A549 (cell line): ENCODE results near the gene MITF. TPM values are rescaled to one million over a fixed set of nuclear protein-coding genes. Genes with fewer than 3 reads are reported as not detected.

Source experiments
- ATAC-seq, 2 experiments: fragments of 200-7000 bp in 1 of 2; fragments of >200 bp in 1 of 2; cut with Nextera tagmentation in 1 of 2; cut with Tn5 transposase in 1 of 2; 3 replicates each; pipeline versions ENCODE4 v1.8.0 to v1.9.1; 2018 to 2020; ENCODE audit warnings: mild to moderate bottlenecking in 1 of 2, moderate library complexity in 1 of 2
- CTCF ChIA-PET: fragments of 300-600 bp; sonication (Branson Sonifier 250); formaldehyde crosslinking; extraction: SDS; loops from one replicate; lab custom pipeline; 2021; ENCODE audit warnings: antibody characterized with exemption, inconsistent platforms; lab: Yijun Ruan, JAX
- POLR2A ChIA-PET: fragments of 350-600 bp; formaldehyde crosslinking; extraction: SDS; loops from one replicate; lab custom pipeline; 2021; ENCODE audit warnings: antibody characterized with exemption, inconsistent platforms; lab: Yijun Ruan, JAX
- DNase-seq, 2 experiments: peaks; one replicate each; pipeline versions ENCODE4 v3.0.0 to v3.0.0-alpha.2; 2011 to 2016; ENCODE audit warnings: low read depth in 1 of 2, low spot score in 1 of 2
- FAIRE-seq: peaks from 2 replicates; lab custom pipeline; 2011; peaks lifted over from hg19 to GRCh38; lab: Jason Lieb, UNC
- H3K27ac ChIP-seq, 2 experiments: fragments of >200 bp; sonication (Bioruptor Twin); formaldehyde crosslinking; 3 replicates each; pipeline ENCODE4 v1.5.1; 2016 to 2017
- H3K4me1 ChIP-seq: fragments of >200 bp; sonication (Bioruptor Twin); formaldehyde crosslinking; 3 replicates; pipeline ENCODE4 v1.6.1; 2016
- H3K4me2 ChIP-seq: fragments of >200 bp; sonication (Bioruptor Twin); formaldehyde crosslinking; 3 replicates; pipeline ENCODE4 v1.6.1; 2016
- H3K4me3 ChIP-seq: fragments of >200 bp; sonication (Bioruptor Twin); formaldehyde crosslinking; 3 replicates; pipeline ENCODE4 v1.5.1; 2016
- H3K9me3 ChIP-seq: fragments of >200 bp; sonication (Bioruptor Twin); formaldehyde crosslinking; 3 replicates; pipeline ENCODE4 v1.6.1; 2016
- CEBPB ChIP-seq, 2 experiments: fragments of >200 bp in 1 of 2; sonication (Bioruptor Twin) in 1 of 2; formaldehyde crosslinking in 1 of 2; IDR thresholded peaks; 2 replicates each; pipeline ENCODE4 v1.6.1; 2012 to 2016
- CTCF ChIP-seq: fragments of >200 bp; sonication (Bioruptor Twin); formaldehyde crosslinking; IDR thresholded peaks from 3 replicates; pipeline ENCODE4 v1.5.1; 2016
- EHMT2 ChIP-seq: fragments of 200-600 bp; sonication (generic); IDR thresholded peaks from 2 replicates; pipeline ENCODE4 v1.6.1; 2016; ENCODE audit warnings: antibody characterized with exemption, low read depth, mild to moderate bottlenecking, moderate library complexity
- FOSL2 ChIP-seq, 2 experiments: fragments of 450-650 bp in 1 of 2; fragments of >200 bp in 1 of 2; sonication (Bioruptor Twin) in 1 of 2; formaldehyde crosslinking; IDR thresholded peaks; 2 replicates each; pipeline versions ENCODE4 v1.5.0 to v1.6.1; 2016 to 2020; ENCODE audit warnings: mild to moderate bottlenecking in 1 of 2, moderate library complexity in 1 of 2
- HMGXB4 ChIP-seq: fragments of 250-450 bp; sonication (Bioruptor Pico); IDR thresholded peaks from 2 replicates; pipeline ENCODE4 v1.5.0; 2021; ENCODE audit warnings: mild to moderate bottlenecking, moderate library complexity, borderline replicate concordance
- HOXB5 ChIP-seq: fragments of 250-450 bp; sonication (Bioruptor Pico); IDR thresholded peaks from 2 replicates; pipeline ENCODE4 v1.5.0; 2020; ENCODE audit warnings: mild to moderate bottlenecking, moderate library complexity
- KDM1A ChIP-seq: fragments of 200-600 bp; sonication (generic); IDR thresholded peaks from 2 replicates; pipeline ENCODE4 v1.6.1; 2016; ENCODE audit warnings: low read depth, mild to moderate bottlenecking
- MAFK ChIP-seq: fragments of 450-650 bp; IDR thresholded peaks from 2 replicates; pipeline ENCODE4 v1.6.1; 2014; ENCODE audit not compliant: partially characterized antibody
- MAZ ChIP-seq: fragments of 150-350 bp; IDR thresholded peaks from 2 replicates; pipeline ENCODE4 v1.6.1; 2014; ENCODE audit warnings: antibody characterized with exemption, low read depth, low read length, borderline replicate concordance
- PHF8 ChIP-seq: fragments of 200-600 bp; sonication (generic); IDR thresholded peaks from 2 replicates; pipeline ENCODE4 v1.6.1; 2016; ENCODE audit warnings: low read depth, mild to moderate bottlenecking, antibody characterized with exemption, moderate library complexity, borderline replicate concordance
- POLR2AphosphoS2 ChIP-seq: conservative IDR thresholded peaks from 2 replicates; pipeline ENCODE4 v1.6.1; 2012; ENCODE audit warnings: low read length, improper control_type of control experiment, inconsistent platforms
- RAD21 ChIP-seq, 2 experiments: fragments of >200 bp in 1 of 2; sonication (Bioruptor Twin) in 1 of 2; formaldehyde crosslinking in 1 of 2; IDR thresholded peaks in 1 of 2; conservative IDR thresholded peaks in 1 of 2; 2 replicates in 1 of 2; 3 replicates in 1 of 2; pipeline ENCODE4 v1.6.1; 2012 to 2018; ENCODE audit warnings: inconsistent platforms in 1 of 2
- ZNF302 ChIP-seq: fragments of 250-450 bp; sonication (Bioruptor Pico); IDR thresholded peaks from 2 replicates; pipeline ENCODE4 v1.9.0; 2021; ENCODE audit warnings: inconsistent platforms, mild to moderate bottlenecking, moderate library complexity
- WGBS: methylation state at CpG from one replicate; pipeline ENCODE4 v1.1.6; 2017; ENCODE audit errors: missing lambda C conversion rate; 5-methylcytosine and 5-hydroxymethylcytosine counted together
- polyA plus RNA-seq, 4 experiments: library from polyadenylated mRNA; depleted of rRNA in 3 of 4; stranded (reverse); fragments of >200 nt; fragmentation: RNase III in 1 of 4; extraction: RNeasy Plus Mini Kit Qiagen cat#74134 plus additional on column Dnase treatment in 1 of 4; gene quantifications; 2 replicates in 3 of 4; 3 replicates in 1 of 4; pipeline ENCODE4 v1.2.3, GENCODE V29; 2011 to 2017
- TF ChIP-seq, protein P1 (sequence below): IDR thresholded peaks from 2 replicates; pipeline ENCODE4 v1.6.1; 2012; ENCODE audit warnings: low read depth, borderline replicate concordance
- TF ChIP-seq, protein P2 (sequence below): fragments of 150-350 bp; IDR thresholded peaks from 2 replicates; pipeline ENCODE4 v1.6.1; 2014; ENCODE audit warnings: low read depth, mild to moderate bottlenecking, low read length
- TF ChIP-seq, protein P3 (sequence below): IDR thresholded peaks from 2 replicates; pipeline ENCODE4 v1.6.1; 2012

The MITF gene
- polyA plus RNA-seq, 2 of the 4 experiments (the other 2 are of a cell fraction) = 14.3 to 15.9 TPM

- CTCF ChIA-PET = interaction anchor here (1.4 kb wide), 1 partner anchor 48 kb away, joined by 6 read pairs; no protein-coding TSS in a partner anchor
- DNase-seq (no peak), FAIRE-seq (no peak), ATAC-seq (no peak)
- H3K27ac ChIP-seq = no peak overlapping the region
- no peaks in the 10 kb centered on the region for H3K9me3 ChIP-seq
- H3K4me3 ChIP-seq = no peak overlapping the region
- no peak overlapping the region for H3K4me2 ChIP-seq
- H3K4me1 ChIP-seq = peaks cover 14% of the 10 kb centered on the region
- POLR2A ChIA-PET = no interaction called here
- WGBS = 77% methylated on average over 8 of the region's 8 CpGs
- TF ChIP-seq CEBPB (IDR thresholded peaks at IDR 0.05) (0 out of 4 replicates have a peak, but pooled peaks of 1 of the 2 experiments have one; percentile 23), HOXB5 (CRISPR knock-in tag) (no peak)
- TF ChIP-seq, all 56 proteins: peak for 1
Measured at GRCh38 chr3:69743975-69744906, 5.0 kb downstream of the MITF start.

GRCh38 chr3:69745505-69745904 lies 6.2 kb downstream of the MITF start:
- no peak for DNase-seq
- WGBS = 91% methylated on average over 2 of the region's 2 CpGs
- ChIA-PET CTCF (interaction anchor here (0.7 to 1.4 kb wide), 3 partner anchors 12 to 54 kb away, joined by 3 to 6 read pairs (median 3); no protein-coding TSS in a partner anchor), POLR2A (no interaction called here)
- H3K4me3 ChIP-seq = no peak overlapping the region
- no peak for ATAC-seq
- TF ChIP-seq, protein P1, sequence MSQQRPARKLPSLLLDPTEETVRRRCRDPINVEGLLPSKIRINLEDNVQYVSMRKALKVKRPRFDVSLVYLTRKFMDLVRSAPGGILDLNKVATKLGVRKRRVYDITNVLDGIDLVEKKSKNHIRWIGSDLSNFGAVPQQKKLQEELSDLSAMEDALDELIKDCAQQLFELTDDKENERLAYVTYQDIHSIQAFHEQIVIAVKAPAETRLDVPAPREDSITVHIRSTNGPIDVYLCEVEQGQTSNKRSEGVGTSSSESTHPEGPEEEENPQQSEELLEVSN = no peak
- no peak for TF ChIP-seq CTCF
- no peak for TF ChIP-seq EHMT2
- no peak for TF ChIP-seq RAD21 (conservative IDR thresholded peaks at IDR 0.05 in 1 of 2, IDR thresholded peaks at IDR 0.05 in 1 of 2)
- no peak for TF ChIP-seq FOSL2 (IDR thresholded peaks at IDR 0.05)
- TF ChIP-seq FOSL2 (CRISPR knock-in tag; IDR thresholded peaks at IDR 0.05) = no peak
- TF ChIP-seq MAFK = no peak
- no peak for TF ChIP-seq KDM1A
- TF ChIP-seq POLR2AphosphoS2 = no peak
- TF ChIP-seq MAZ = no peak
- no peak for TF ChIP-seq ZNF302
- TF ChIP-seq, protein P2, sequence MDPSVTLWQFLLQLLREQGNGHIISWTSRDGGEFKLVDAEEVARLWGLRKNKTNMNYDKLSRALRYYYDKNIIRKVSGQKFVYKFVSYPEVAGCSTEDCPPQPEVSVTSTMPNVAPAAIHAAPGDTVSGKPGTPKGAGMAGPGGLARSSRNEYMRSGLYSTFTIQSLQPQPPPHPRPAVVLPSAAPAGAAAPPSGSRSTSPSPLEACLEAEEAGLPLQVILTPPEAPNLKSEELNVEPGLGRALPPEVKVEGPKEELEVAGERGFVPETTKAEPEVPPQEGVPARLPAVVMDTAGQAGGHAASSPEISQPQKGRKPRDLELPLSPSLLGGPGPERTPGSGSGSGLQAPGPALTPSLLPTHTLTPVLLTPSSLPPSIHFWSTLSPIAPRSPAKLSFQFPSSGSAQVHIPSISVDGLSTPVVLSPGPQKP = no peak
- peaks cover 14% of the 10 kb centered on the region for H3K4me1 ChIP-seq
- FAIRE-seq = no peak
- no peaks in the 10 kb centered on the region for H3K9me3 ChIP-seq
- no peak overlapping the region for H3K27ac ChIP-seq
- no peak overlapping the region for H3K4me2 ChIP-seq

DNA sequence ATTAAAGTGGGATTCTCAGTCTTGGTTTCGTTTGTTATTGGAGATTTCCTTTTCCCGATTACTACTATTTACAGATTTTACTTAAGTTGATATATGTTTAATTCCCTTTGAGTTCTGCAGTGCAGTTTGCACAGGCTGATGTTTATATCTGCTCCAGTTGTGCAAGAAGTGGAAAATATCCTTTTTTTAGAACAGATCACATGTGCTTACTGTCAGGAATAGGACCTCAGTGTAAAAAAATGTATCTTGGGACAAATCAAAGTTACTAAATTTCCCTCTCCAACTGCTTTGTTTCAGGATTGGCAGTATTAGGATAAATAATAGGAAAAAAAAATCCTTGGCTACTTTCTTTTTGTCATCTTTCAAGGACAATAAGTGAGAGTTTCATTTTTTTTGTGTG lies 6.9 kb downstream of the MITF start:
- DNase-seq (no peak), FAIRE-seq (no peak), ATAC-seq (no peak)
- CTCF ChIA-PET = interaction anchor here (0.6 to 1.4 kb wide), 4 partner anchors 12 to 627 kb away, joined by 3 to 6 read pairs (median 3); no protein-coding TSS in a partner anchor
- TF ChIP-seq PHF8 (no peak), HMGXB4 (no peak), RAD21 (conservative IDR thresholded peaks at IDR 0.05 in 1 of 2, IDR thresholded peaks at IDR 0.05 in 1 of 2) (no peak)
- TF ChIP-seq, protein P3, sequence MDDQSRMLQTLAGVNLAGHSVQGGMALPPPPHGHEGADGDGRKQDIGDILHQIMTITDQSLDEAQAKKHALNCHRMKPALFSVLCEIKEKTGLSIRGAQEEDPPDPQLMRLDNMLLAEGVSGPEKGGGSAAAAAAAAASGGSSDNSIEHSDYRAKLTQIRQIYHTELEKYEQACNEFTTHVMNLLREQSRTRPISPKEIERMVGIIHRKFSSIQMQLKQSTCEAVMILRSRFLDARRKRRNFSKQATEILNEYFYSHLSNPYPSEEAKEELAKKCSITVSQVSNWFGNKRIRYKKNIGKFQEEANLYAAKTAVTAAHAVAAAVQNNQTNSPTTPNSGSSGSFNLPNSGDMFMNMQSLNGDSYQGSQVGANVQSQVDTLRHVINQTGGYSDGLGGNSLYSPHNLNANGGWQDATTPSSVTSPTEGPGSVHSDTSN = no peak
- WGBS = 77% methylated on average over 2 of the region's 2 CpGs
- POLR2A ChIA-PET = no interaction called here
- H3K27ac ChIP-seq = no peak overlapping the region
- no peak overlapping the region for H3K4me2 ChIP-seq
- no peak overlapping the region for H3K4me3 ChIP-seq
- H3K4me1 ChIP-seq = peaks cover 12% of the 10 kb centered on the region; the same call in 1 of the 3 replicates
- H3K9me3 ChIP-seq = no peaks in the 10 kb centered on the region
